ENCODE data around the gene GSC2.

DNA sequence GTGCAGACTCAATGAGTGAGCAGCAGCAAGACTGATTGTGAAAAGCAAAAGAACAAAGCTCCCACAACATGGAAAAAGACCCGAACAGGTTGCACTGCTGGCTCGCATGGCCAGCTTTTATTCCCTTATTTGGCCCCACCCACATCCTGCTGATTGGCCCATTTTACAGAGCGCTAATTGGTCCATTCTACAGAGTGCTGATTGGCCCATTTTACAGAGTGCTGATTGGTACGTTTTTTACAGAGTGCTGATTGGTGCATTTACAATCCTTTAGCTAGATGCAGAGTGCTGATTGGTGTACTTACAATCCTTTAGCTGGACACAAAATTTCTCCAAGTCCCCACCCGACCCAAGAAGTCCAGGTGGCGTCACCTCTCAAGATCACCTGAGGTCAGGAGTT lies 43.8 kb upstream of the GSC2 start:
- TF ChIP-seq, protein P1, sequence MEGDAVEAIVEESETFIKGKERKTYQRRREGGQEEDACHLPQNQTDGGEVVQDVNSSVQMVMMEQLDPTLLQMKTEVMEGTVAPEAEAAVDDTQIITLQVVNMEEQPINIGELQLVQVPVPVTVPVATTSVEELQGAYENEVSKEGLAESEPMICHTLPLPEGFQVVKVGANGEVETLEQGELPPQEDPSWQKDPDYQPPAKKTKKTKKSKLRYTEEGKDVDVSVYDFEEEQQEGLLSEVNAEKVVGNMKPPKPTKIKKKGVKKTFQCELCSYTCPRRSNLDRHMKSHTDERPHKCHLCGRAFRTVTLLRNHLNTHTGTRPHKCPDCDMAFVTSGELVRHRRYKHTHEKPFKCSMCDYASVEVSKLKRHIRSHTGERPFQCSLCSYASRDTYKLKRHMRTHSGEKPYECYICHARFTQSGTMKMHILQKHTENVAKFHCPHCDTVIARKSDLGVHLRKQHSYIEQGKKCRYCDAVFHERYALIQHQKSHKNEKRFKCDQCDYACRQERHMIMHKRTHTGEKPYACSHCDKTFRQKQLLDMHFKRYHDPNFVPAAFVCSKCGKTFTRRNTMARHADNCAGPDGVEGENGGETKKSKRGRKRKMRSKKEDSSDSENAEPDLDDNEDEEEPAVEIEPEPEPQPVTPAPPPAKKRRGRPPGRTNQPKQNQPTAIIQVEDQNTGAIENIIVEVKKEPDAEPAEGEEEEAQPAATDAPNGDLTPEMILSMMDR (IDR thresholded peaks at IDR 0.05; ENCODE audit: insufficient read depth, low read length), result no peak
- TF ChIP-seq POLR2AphosphoS5 (IDR thresholded peaks at IDR 0.05; ENCODE audit: low read depth) (no peak), GABPA (IDR thresholded peaks at IDR 0.05; ENCODE audit: low read depth) (no peak), SPI1 (IDR thresholded peaks at IDR 0.05; ENCODE audit: borderline replicate concordance, low read depth) (no peak)
- TF ChIP-seq, protein P2, sequence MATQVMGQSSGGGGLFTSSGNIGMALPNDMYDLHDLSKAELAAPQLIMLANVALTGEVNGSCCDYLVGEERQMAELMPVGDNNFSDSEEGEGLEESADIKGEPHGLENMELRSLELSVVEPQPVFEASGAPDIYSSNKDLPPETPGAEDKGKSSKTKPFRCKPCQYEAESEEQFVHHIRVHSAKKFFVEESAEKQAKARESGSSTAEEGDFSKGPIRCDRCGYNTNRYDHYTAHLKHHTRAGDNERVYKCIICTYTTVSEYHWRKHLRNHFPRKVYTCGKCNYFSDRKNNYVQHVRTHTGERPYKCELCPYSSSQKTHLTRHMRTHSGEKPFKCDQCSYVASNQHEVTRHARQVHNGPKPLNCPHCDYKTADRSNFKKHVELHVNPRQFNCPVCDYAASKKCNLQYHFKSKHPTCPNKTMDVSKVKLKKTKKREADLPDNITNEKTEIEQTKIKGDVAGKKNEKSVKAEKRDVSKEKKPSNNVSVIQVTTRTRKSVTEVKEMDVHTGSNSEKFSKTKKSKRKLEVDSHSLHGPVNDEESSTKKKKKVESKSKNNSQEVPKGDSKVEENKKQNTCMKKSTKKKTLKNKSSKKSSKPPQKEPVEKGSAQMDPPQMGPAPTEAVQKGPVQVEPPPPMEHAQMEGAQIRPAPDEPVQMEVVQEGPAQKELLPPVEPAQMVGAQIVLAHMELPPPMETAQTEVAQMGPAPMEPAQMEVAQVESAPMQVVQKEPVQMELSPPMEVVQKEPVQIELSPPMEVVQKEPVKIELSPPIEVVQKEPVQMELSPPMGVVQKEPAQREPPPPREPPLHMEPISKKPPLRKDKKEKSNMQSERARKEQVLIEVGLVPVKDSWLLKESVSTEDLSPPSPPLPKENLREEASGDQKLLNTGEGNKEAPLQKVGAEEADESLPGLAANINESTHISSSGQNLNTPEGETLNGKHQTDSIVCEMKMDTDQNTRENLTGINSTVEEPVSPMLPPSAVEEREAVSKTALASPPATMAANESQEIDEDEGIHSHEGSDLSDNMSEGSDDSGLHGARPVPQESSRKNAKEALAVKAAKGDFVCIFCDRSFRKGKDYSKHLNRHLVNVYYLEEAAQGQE (IDR thresholded peaks at IDR 0.05; ENCODE audit: insufficient replicate concordance, low read depth), result no peak

Data from HL-60 (cell line).